ENCODE measurements around the gene E2F8.

DNA sequence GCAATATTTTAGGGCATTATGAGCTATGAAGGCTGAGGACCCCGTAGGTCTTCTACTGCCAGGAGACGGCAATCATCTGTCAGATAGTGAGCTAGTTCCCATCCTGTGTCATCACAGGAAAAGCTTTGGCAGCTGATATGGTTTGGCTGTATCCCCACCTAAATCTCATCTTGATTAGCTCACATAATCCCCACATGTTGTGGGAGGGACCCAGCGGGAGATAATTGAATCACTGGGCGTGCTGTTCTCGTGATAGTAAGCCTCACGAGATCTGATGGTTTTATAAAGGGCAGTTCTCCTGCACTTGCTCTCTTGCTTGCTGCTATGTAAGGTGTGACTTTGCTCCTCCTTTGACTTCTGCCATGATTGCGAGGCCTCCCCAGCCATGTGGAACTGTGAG lies 57.1 kb downstream of the E2F8 start:
- TF ChIP-seq ZNF274 (IDR thresholded peaks at IDR 0.05; ENCODE audit: low read length) (no peak), ZNF274 (tag by site-specific recombination; IDR thresholded peaks at IDR 0.05; ENCODE audit: borderline replicate concordance) (no peak)
- TF ChIP-seq, protein P1, sequence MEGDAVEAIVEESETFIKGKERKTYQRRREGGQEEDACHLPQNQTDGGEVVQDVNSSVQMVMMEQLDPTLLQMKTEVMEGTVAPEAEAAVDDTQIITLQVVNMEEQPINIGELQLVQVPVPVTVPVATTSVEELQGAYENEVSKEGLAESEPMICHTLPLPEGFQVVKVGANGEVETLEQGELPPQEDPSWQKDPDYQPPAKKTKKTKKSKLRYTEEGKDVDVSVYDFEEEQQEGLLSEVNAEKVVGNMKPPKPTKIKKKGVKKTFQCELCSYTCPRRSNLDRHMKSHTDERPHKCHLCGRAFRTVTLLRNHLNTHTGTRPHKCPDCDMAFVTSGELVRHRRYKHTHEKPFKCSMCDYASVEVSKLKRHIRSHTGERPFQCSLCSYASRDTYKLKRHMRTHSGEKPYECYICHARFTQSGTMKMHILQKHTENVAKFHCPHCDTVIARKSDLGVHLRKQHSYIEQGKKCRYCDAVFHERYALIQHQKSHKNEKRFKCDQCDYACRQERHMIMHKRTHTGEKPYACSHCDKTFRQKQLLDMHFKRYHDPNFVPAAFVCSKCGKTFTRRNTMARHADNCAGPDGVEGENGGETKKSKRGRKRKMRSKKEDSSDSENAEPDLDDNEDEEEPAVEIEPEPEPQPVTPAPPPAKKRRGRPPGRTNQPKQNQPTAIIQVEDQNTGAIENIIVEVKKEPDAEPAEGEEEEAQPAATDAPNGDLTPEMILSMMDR (tag by site-specific recombination; IDR thresholded peaks at IDR 0.05): no peak
